ENCODE results near the gene LILRA5. TPM values are rescaled to one million over a fixed set of nuclear protein-coding genes. Genes with fewer than 3 reads are reported as not detected.

LILRA5 gene
- total and polyA plus RNA-seq, 2 of the 13 experiments (the other 11 are each of a cell fraction or from before 2014, with no cell fraction given): not detected

- Histone ChIP-seq H3K4me2 (ENCODE audit: low read depth, low read length) (no peak overlapping the region), H3K9ac (ENCODE audit: insufficient read depth, low read depth, low read length) (no peak overlapping the region), H3K36me3 (replicated peaks in 1 of 2; ENCODE audit: control insufficient read depth in 1 of 2, insufficient read depth in 2 of 2, low read length in 2 of 2) (no peaks in the 10 kb centered on the region), H3K79me2 (ENCODE audit: insufficient read depth, low read length) (no peaks in the 10 kb centered on the region), H4K20me1 (ENCODE audit: insufficient read depth, low read length) (no peaks in the 10 kb centered on the region), H3K27me3 (ENCODE audit: control insufficient read depth in 1 of 2, insufficient read depth in 2 of 2, low read length in 2 of 2) (0 out of 5 replicates have a peak, but pooled peaks cover 0 to 3% of the 10 kb centered on the region in 2 experiments), H3K4me1 (ENCODE audit: insufficient read depth, low read length) (peaks cover 4% of the 10 kb centered on the region; the same call in 1 of the 2 replicates), H3K27ac (ENCODE audit: extremely low read length, insufficient read depth, low read length) (no peak overlapping the region), H2AFZ (ENCODE audit: low read length) (no peak overlapping the region), H3K4me3 (replicated peaks in 1 of 3; ENCODE audit: insufficient read depth in 1 of 3, low read depth in 2 of 3, low read length in 3 of 3) (no peak overlapping the region), H3K9me3 (ENCODE audit: low read length) (no peaks in the 10 kb centered on the region)
- in situ Hi-C loops (cut with HindIII; ENCODE audit: extremely low pct_ligation_motif_present, low pct_unique_long_range_greater_than_20kb) (no loop called here), intact Hi-C loops (cut with micrococcal nuclease; ENCODE audit: unreplicated experiment) (no loop called here)
- 2% methylated on average over 3 of the region's 3 CpGs for WGBS (ENCODE audit: low lambda C conversion rate)
- DNase-seq (ENCODE audit: low spot score) (no peak), FAIRE-seq (no peak), ATAC-seq (no peak)
- TF ChIP-seq ZSCAN30 (CRISPR knock-in tag; IDR thresholded peaks at IDR 0.05) (no peak), ZBTB46 (CRISPR knock-in tag; IDR thresholded peaks at IDR 0.05; ENCODE audit: borderline replicate concordance) (no peak), REL (CRISPR knock-in tag; conservative IDR thresholded peaks at IDR 0.05) (no peak), ZNF674 (CRISPR knock-in tag; IDR thresholded peaks at IDR 0.05; ENCODE audit: low read depth) (no peak), ZC3H13 (CRISPR knock-in tag; IDR thresholded peaks at IDR 0.05) (no peak), GMEB2 (CRISPR knock-in tag; IDR thresholded peaks at IDR 0.05; ENCODE audit: low read depth) (no peak), IRF9 (CRISPR knock-in tag; IDR thresholded peaks at IDR 0.05; ENCODE audit: borderline replicate concordance) (no peak), ZBTB20 (CRISPR knock-in tag; IDR thresholded peaks at IDR 0.05; ENCODE audit: borderline replicate concordance, low read depth) (no peak), BCLAF1 (IDR thresholded peaks at IDR 0.05) (no peak), HOXA3 (CRISPR knock-in tag; IDR thresholded peaks at IDR 0.05) (no peak), ZSCAN25 (CRISPR knock-in tag; IDR thresholded peaks at IDR 0.05) (no peak), ZMYM3 (CRISPR knock-in tag; IDR thresholded peaks at IDR 0.05) (no peak), RBAK (CRISPR knock-in tag; IDR thresholded peaks at IDR 0.05) (no peak)
- TF ChIP-seq, protein P1, sequence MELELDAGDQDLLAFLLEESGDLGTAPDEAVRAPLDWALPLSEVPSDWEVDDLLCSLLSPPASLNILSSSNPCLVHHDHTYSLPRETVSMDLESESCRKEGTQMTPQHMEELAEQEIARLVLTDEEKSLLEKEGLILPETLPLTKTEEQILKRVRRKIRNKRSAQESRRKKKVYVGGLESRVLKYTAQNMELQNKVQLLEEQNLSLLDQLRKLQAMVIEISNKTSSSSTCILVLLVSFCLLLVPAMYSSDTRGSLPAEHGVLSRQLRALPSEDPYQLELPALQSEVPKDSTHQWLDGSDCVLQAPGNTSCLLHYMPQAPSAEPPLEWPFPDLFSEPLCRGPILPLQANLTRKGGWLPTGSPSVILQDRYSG (CRISPR knock-in tag; IDR thresholded peaks at IDR 0.05): no peak
- BruUV-seq (replicated peaks): no TSS peak
- POLR2A ChIA-PET: no interaction called here
- CTCF ChIA-PET (ENCODE audit: low intra/inter-chr PET ratio, low total read pairs): interaction anchor here (1.0 to 1.8 kb wide), 2 partner anchors 64 to 67 kb away, joined by 4 to 13 read pairs; no protein-coding TSS in a partner anchor
Observed at GRCh38 chr19:54324071-54324470, 11.1 kb upstream of the LILRA5 start.
